H7 (cell line): ENCODE data around the gene TRAIP. TPM values are rescaled to one million over a fixed set of nuclear protein-coding genes. Genes with fewer than 3 reads are reported as not detected.
"Not testable (repeated sequence)": the region's sequence is repeated elsewhere in the genome, so short reads cannot be mapped to it uniquely, and the experiment has no call there.

Source experiments
- DNase-seq: peaks from one replicate; pipeline ENCODE4 v3.0.0; 2012
- H3K27me3 ChIP-seq: 2 replicates; pipeline ENCODE4 v1.6.0; 2011; ENCODE audit warnings: mild to moderate bottlenecking, low read length; ENCODE audit not compliant: control insufficient read depth, insufficient read depth
- H3K36me3 ChIP-seq: replicated peaks from 2 replicates; pipeline ENCODE4 v1.5.1; 2011; ENCODE audit warnings: low read length; ENCODE audit not compliant: control insufficient read depth, insufficient read depth
- H3K4me3 ChIP-seq: 2 replicates; pipeline ENCODE4 v1.5.1; 2011; ENCODE audit warnings: low read depth, mild to moderate bottlenecking, control low read depth, low read length, moderate library complexity; ENCODE audit not compliant: insufficient read depth
- total RNA-seq: library from RNA; depleted of rRNA; stranded (reverse); fragments of >200 nt; shearing (Covaris generic); gene quantifications from 2 replicates; pipeline ENCODE4 v1.2.3, GENCODE V29; 2014; rRNA removed

The TRAIP gene, protein sequence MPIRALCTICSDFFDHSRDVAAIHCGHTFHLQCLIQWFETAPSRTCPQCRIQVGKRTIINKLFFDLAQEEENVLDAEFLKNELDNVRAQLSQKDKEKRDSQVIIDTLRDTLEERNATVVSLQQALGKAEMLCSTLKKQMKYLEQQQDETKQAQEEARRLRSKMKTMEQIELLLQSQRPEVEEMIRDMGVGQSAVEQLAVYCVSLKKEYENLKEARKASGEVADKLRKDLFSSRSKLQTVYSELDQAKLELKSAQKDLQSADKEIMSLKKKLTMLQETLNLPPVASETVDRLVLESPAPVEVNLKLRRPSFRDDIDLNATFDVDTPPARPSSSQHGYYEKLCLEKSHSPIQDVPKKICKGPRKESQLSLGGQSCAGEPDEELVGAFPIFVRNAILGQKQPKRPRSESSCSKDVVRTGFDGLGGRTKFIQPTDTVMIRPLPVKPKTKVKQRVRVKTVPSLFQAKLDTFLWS
- 16.1 and 24.9 TPM in 2 replicates for total RNA-seq

DNA sequence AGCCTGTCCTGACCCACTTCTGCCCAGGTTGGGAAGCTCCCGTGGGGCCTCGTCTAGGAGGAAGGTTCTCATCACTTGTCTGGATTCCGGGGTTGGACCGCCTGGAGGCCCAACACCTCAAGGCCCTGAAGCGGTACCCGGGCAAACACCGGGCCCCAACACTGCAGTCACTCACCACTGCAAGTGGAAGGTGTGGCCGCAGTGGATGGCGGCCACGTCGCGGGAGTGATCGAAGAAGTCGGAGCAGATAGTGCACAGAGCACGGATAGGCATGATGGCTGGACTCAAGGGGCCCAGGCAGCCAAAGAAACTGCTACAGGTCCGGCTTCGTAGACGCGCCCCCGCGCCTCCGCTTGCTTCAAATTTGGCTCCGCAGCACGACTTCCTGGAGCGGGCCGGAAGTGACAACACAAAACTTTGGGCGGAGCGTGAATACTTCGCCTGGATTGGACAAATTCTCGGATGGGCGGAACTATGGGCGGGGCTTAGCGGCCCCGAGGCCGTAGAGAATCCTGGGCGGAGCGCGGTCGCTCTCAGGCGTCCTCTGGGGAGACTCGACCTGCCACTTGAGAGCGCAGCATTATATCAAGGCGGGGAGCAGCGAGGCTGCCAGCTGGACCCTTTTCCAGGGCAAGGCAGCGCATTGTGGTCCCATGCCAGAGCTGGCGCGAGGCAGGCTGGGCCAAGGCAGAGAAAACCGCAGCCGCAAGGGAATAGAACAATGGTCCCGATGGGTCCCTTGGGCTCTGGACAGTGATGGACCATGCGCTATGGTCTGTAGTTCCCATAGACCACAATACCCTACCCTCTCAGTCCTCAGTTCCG, at the start of gene TRAIP:
Gene TRAIP (minus strand): TSS at position 384 of the 825 bp plus-strand sequence. CDS start 111 bp downstream, at position 273.
- peak; percentile 100 for DNase-seq
- Histone ChIP-seq H3K4me3 (peak within 1 kb of the TSS; percentile 80), H3K36me3 (peaks cover 7% of the 10 kb centered on the region)

DNA sequence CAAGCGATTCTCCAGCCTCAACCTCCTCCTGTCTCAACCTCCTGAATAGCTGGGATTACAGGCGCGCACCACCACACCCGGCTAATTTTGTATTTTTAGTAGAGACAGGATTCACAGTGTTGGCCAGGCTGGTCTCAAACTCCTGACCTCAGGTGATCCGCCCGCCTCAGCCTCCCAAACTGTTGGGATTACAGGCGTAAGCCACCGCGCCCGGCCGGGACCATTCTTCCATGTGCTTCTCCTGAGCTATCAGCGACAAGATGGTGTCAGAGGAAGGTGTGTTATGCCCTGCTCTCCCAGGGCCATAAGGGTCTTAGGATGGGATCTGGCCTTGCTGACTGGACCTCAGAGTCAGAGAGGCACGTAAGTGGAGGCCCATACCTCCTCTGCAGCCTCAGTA, 48.1 kb upstream of the TRAIP start:
- not testable (repeated sequence) for DNase-seq, H3K27me3 ChIP-seq, H3K36me3 ChIP-seq, H3K4me3 ChIP-seq

More for the DNA sequence above, at the start of gene TRAIP:
- no peaks in the 10 kb centered on the region for H3K27me3 ChIP-seq

DNA sequence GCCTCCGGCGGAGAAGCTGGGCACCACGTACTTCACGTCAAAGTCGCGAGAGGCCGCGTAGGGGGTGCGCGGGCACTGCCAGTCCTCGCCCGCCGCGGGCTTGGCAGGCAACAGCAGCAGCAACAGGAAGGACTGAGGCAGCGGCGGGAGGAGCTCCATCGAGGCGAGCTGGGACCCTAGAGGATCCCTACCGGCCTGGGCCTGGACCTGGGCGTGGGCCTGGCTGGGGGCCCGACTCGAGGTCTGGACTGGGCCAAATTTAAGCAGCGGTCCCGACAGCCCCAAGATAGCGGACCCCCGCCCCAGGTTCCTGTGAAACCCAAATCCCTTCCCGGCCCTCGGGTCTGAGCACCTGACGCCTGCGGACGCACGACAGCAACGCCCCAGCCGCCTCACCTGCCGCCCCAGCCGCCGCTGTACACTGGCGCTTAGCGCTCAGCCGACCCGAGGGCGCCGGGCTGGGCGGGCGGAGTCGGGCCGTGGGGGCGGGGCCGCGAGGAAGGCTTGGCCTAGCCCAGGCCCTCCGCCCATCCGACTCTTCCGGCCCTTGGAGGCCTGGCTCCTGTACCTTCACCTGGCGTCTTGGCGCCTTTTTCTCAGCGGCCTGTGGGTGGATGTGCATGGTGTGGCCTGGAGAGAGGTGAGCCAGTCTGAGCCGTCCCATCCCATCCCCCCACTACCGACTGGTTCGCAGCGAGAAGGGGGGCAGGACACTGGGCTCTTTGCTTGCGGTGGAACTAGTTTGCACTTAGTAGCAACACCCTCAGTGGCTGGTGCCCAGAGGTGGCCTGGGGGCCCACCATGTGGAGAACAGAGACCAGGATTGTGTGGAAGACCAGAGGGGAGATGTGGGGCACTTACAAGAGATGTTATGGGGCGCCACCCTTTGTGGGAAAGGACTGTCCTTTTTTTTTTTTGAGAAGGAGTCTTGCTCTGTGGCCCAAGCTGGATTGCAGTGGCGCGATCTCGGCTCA, 47.4 kb upstream of the TRAIP start, which contains the start of gene MST1R:
Gene MST1R (minus strand): TSS at position 423 of the 974 bp plus-strand sequence. CDS start 264 bp downstream, at position 159.
- H3K4me3 ChIP-seq = peak within 1 kb of the TSS; percentile 16; the same call in 1 of the 2 replicates
- no peaks in the 10 kb centered on the region for H3K36me3 ChIP-seq
- H3K27me3 ChIP-seq = no peaks in the 10 kb centered on the region
- peak; percentile 98 for DNase-seq

DNA sequence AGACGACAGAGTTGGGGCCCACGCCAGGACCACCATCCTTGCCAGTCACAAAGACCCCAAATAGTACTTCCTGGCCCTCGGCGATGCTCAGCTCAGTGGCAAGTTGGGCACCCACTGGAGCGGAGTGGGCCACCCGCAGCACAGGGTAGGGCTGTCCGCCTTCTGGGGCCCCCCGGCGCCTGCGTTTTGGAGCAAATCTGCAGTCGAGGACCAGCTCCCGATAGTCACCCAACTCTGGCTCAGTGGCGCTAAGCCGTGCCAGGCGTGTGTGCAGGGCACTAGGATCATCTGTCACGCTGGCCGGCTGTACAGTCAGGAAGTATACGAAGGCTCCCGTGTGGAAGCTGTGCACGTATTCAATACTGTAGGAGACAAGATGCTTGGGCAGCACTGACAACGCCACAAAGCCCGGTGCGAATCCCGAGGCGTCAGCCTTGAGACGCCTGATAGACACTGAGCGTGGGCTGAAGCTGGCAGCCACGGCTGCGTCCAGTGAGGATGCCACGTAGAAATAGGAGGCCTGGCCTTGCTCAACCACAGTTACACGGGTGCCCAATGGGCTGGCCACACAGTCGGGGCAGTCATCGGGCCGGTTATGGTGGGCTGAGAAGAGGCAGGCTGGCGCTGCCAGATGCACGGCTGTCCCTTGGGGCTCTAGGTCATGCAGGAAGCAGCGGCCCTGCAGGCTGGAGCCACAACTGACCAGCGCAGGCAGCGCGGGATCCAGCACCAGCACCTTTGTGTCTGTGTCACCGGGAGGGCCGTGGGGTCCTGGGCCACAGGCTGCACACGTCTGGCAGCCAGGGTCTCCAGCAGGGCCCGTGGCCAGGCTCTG, 46.4 kb upstream of the TRAIP start:
- no peaks in the 10 kb centered on the region for H3K36me3 ChIP-seq
- no peaks in the 10 kb centered on the region for H3K27me3 ChIP-seq
- no peak overlapping the region for H3K4me3 ChIP-seq
- DNase-seq = no peak

DNA sequence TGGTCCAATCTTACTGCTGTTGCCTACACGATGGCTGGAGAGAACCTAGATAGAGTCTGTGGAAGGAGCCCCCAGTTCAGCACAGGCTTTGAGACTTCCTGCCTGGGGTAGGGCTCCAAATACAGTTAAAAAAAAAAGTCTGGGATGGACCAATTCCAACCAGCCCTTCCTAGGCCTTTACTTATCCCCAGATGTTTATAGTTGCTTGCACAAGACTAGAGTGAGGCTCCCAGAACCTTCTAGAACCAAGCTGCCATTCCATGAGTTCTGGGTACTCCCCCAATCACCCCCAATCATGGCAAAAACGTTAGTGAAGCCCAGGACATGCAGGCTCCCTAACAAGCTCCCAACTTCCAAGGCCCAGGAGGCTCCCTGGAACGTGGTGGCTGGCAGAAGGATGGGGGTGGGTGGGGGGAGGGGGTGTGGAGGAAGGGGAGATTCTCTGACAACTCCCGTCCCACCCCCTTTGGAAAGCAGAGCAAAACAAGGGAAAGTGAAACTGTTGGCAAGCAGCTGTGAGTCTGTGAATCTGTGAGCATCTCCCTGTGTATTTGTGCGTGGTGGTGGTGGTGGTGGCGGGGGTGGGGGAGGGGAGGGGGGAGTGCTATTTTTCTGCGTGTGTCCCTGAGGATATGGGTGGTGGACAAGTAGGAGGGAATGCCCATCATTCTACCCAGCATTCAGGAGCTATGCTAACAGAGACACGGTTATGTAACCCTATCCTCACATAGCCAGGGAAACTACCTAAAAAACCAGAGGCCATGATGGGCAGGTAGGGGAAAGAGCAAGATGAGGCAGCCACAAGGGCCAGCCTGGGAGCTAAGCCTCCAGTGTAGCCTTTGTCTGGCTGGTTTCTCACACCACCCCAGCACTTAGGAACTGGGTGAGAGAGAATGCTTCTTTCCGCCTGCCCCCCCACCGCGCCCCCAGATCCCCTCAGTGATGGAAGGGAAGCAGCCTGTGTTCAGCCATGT, 45.3 kb upstream of the TRAIP start:
- no peak overlapping the region for H3K4me3 ChIP-seq
- no peaks in the 10 kb centered on the region for H3K36me3 ChIP-seq
- no peaks in the 10 kb centered on the region for H3K27me3 ChIP-seq
- DNase-seq = peak; percentile 59

DNA sequence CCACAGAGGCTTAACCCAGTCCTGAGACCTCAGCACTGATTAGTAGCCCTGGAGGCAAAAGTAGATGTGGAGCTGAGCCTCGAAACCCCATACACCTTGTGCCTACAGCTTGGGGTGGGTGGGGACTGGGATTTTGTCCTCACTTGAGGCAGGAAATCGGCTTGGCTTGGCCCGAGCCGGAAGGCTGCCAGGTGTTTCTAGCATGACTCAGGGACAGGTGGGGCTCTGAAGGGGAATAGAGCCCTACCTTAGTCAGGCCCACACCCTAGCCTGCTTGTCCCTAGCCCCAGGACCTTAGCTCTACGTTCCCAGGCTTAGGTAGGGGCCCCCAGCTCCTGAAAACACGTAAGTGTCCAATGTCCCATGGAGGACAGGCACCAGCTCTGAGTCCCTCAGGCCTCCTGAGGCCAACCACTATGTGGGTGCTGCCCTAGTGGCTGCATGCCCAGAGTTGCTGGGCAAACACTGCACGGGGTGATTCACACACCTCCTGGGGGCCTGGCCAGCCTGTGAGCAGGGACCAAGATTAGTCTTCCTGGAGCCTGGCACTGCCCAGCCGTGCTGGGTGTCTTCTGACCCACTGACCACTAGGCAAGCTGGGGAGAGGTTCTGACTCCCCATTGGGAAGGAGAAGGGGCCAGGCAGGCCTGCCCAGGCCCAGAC, 44.3 kb upstream of the TRAIP start:
- Histone ChIP-seq H3K36me3 (no peaks in the 10 kb centered on the region; the same call in 1 of the 2 replicates), H3K27me3 (no peaks in the 10 kb centered on the region), H3K4me3 (no peak overlapping the region)
- DNase-seq = no peak

DNA sequence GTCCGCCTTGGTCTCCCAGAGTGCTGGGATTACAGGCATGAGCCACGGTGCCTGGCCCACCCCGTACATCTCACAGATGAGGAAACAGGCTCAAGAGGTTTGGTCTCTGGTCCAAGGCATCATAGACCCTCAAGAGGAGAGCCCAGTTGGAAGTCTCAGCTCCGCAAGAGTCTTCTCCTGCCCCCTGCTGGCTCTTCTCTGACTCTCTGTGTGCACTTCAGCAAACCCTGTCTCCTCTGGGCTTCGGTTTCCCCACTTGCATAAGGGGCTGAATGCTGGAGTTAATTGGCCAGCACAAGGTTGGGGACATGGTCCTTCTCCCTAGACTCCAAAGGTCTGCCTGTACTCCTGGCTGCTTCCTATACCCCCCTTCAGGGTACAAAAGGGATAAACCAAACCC, 43.5 kb upstream of the TRAIP start:
- H3K4me3 ChIP-seq = no peak overlapping the region
- DNase-seq = peak; percentile 86
- H3K27me3 ChIP-seq = no peaks in the 10 kb centered on the region

DNA sequence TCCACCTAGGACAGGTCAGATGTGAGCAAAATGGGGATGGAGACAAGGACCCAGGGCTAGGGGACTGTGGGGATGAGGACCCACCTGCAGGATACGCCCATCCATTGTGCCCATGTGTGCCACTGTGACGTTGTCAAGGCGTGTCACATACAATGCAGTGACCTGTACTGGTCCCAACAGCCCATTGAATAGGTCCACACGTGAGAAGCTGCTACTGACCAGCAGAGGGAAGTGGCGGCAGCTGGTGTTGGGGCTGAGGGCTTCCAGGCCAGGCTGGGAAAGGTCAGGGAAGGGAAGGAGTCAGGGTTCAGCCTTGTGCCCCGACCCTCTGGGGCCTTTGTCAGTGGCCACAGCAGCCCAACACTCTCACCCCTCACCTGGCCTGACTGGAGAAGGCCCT, 42.6 kb upstream of the TRAIP start:
- H3K4me3 ChIP-seq = no peak overlapping the region
- no peak for DNase-seq
- no peaks in the 10 kb centered on the region for H3K27me3 ChIP-seq

More for the DNA sequence above, 43.5 kb upstream of the TRAIP start:
- no peaks in the 10 kb centered on the region; the same call in 1 of the 2 replicates for H3K36me3 ChIP-seq

DNA sequence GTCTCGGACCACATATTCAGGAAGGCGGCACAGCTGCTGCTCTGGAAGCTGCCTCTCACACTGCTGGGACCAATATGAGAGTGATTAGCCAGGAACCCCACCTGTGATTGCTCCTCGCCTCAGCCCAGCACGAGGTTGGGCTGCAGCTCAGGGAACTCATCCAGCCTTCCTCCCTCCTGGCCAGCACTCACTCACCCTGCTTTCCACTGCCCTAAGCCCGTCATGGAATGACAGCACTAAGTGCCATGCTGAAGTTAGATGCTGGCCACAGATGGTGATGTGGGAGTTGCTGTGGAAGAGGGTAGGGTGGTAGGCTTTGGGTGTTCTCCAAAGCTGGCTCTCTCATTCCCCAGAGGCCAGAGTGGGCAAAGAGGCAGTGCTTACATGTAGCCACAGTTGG, 40.0 kb upstream of the TRAIP start:
- H3K36me3 ChIP-seq = no peaks in the 10 kb centered on the region; the same call in 1 of the 2 replicates
- no peaks in the 10 kb centered on the region for H3K27me3 ChIP-seq
- no peak for DNase-seq
- no peak overlapping the region for H3K4me3 ChIP-seq

More for the DNA sequence above, 42.6 kb upstream of the TRAIP start:
- no peaks in the 10 kb centered on the region; the same call in 1 of the 2 replicates for H3K36me3 ChIP-seq

DNA sequence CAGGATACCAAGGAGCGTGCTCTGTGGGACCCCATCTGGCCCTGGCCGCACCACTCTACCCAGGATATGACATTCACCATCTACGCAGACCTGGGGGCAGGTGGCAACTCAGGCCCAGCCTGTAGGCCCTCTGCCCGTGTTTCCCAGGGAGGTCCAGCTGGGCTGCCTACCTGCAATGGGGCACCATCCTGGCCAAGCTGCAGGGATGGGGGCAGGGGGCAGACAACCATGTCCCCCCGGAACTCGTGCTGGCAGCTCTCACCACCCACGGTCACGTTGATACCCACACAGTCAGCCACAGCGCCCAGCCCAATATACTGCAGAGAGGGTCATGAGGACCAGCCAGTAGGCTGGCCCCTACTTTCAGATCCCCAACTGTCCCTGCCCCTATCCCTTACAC, 39.4 kb upstream of the TRAIP start:
- no peak for DNase-seq
- Histone ChIP-seq H3K27me3 (no peaks in the 10 kb centered on the region), H3K36me3 (no peaks in the 10 kb centered on the region; the same call in 1 of the 2 replicates), H3K4me3 (no peak overlapping the region)

DNA sequence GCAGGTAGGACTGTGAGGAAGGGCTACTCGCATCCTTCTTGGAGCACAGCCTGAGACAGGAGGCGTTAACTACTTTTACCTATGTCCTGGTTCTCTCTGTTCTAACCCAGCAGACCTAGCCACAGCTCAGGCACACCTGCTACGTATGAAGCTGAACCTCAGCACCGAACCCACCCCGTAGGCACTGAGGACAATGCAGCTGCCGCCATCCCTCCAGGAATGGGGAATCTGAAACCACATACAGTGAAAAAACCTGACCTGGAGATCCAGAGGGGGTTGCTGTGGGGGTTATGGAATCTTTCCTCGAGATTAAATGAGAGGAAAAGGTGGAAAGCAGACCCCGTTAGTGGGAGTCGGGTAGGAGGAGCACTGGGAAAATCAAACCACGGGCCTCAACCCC, 32.9 kb upstream of the TRAIP start:
- H3K4me3 ChIP-seq = no peak overlapping the region
- H3K27me3 ChIP-seq = no peaks in the 10 kb centered on the region
- DNase-seq = no peak
- no peaks in the 10 kb centered on the region for H3K36me3 ChIP-seq

DNA sequence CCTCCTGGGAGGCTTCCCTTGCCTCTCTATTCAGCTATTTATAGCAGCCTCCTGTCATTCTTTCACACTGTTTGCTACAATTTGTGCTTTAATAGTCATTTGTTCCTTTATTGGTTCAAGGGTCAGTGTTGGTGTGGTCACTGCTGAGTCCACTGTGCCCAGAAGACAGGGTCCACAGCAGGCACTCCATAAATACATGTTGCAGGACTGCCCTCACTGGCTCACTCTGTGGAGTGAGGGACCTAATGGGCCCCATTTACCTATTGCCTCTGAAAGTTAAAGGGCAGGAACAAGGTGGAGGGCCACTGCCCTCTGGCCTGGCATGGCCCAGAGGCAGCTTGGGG, 30.5 kb upstream of the TRAIP start:
- Histone ChIP-seq H3K27me3 (no peaks in the 10 kb centered on the region), H3K36me3 (no peaks in the 10 kb centered on the region), H3K4me3 (no peak overlapping the region)
- DNase-seq = no peak
